T47D (cell line): ENCODE measurements around the gene TFPT.

Experiments used
- DNase-seq, 2 experiments: peaks; one replicate each; pipeline versions ENCODE4 v3.0.0 to v3.0.0-alpha.2; 2011 to 2012; ENCODE audit warnings: low read depth in 1 of 2, low spot score in 1 of 2
- JUND ChIP-seq: IDR thresholded peaks from 2 replicates; pipeline ENCODE4 v1.6.1; 2012; ENCODE audit warnings: low read depth
- in situ Hi-C: cut with HindIII; loops from 2 replicates; pipeline ENCODE4 v1.10.0; 2016; ENCODE audit warnings: low sequenced_read_pairs, low pct_unique_long_range_greater_than_20kb

TFPT gene

DNA sequence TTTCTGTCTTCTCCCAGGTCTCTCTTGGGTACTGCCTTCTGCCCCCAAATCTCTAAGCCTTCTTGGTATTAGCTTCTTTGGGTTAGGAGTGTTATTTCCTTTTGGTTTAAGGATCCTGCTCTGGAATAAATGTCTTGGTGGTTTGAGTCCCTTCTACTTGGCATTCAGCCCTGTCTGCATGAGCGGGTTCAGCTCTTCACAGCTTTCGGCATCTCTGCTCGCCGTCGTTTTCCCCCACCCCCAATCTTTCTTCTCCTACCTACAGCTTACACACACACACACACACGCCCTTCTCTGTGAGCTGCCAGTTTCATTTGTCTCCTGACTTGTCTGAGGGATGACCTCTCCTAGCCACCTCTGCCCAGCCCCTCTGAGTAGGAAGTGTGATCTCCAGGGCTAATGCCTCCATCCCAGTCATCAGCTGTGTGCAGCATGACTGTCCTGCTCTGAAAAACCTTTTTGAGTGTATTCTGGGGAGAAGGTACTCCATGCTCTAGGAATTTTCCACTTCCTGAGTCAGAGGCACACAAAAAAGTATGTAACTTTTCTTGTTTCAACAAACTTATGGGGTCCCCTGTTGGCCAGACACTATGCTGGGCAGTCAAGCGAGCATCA is 26.8 kb upstream of the TFPT start:
- in situ Hi-C loops = no loop called here
- DNase-seq = no peak
- TF ChIP-seq JUND = no peak

DNA sequence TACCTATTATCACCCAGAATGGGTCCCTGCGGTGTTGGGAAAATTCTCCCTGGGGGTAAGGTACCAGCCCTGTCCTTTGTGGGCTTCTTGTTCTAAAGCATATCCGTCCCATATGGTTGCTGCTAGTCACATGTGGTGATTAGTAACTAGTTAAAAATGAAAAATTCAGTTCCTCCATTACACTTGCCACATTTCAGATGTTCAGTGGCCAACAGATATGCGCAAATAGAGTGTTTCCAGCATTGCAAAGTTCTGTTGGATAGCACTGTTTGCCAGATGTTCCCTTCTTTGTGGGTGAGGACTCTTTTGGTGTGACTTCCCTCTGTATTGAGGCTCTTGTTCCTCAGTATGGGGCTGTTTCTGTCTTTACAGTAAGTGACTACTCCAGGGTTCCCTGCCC is 25.9 kb upstream of the TFPT start:
- DNase-seq = no peak
- in situ Hi-C loops = no loop called here
- no peak for TF ChIP-seq JUND

DNA sequence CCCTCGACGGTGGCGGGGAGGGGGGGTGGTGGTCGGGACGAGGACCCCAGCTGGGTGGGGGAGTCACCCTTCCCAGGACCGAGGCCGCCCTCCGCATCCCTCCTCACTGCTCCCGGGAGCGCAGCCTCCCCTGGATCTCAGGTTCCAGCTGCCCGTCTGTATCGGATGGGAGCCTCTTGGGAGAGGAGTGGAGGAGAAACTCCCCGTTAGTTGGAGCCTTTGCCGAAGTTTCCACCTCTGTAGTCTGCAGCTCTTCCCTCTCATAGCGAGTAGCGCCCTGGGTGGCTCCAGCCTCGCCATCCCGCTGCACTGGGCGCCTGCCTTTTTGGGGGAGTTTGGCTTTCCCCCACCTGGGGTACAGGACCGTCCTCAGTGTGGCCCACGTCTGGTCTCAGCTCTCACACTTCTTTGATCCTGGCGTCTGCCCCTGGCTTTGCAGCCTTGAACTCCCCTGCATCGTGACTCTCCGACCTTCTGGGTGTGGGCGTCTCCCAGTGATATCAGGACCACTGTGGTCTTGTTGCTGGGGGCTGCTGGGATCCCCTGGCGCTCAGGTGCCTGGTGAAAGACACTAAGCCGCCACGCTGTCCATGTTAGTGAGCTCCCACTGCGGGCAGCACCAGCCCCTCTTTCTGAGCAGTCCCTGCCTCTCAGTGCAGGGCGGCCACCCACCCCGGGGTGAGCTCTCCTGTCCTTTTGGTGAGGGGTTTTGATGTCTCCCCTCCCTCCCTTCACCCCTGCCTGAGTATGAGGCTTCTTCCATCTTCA is 23.2 kb upstream of the TFPT start:
- no peak for DNase-seq
- TF ChIP-seq JUND = no peak
- in situ Hi-C loops = no loop called here

DNA sequence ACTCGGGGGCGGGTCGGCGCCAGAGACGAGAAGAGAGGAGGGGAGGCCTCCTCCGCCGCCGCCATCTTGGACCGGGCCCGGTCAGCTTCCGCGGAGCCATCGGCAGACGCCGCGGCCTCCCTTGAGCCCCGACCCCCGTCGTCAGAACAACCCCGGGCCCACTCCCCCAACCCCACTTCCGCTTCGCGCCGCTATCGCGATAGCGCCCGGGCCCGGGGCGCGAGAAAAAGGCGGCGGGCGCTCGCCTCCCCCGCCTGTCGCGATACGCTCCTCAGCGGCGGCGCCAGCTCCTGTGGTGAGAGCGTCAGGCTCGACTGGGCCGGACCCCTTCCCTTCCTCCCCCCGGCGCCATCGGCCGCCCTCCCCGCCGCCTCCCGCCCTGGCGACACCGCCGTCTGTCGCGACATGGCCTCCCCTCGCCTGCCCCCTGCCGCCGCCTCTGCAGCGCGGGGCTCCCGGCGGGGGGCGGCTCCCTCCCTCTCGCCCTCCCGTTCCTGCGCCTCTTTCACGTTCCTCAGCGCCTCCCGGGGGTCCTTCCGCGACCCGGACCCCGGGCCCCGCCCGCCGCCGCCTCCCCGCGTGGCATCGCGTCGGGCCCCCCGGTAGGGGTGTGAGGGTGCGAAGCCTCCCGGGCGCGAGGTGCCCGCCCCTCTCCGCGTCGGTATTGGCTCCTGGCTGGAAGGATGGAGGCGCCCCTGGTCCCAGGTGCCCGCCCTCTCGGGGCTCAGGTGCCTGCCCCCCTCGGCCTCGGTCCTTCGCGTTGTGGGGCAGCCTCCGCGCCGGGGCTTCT is 22.4 kb upstream of the TFPT start, which contains the start of gene CNOT3:
TSS of gene CNOT3 (plus strand) at position 64 of the 790 bp plus-strand sequence. CDS start 5,217 bp downstream, outside the sequence.
- DNase-seq = no peak
- in situ Hi-C loops = no loop called here
- TF ChIP-seq JUND = no peak

DNA sequence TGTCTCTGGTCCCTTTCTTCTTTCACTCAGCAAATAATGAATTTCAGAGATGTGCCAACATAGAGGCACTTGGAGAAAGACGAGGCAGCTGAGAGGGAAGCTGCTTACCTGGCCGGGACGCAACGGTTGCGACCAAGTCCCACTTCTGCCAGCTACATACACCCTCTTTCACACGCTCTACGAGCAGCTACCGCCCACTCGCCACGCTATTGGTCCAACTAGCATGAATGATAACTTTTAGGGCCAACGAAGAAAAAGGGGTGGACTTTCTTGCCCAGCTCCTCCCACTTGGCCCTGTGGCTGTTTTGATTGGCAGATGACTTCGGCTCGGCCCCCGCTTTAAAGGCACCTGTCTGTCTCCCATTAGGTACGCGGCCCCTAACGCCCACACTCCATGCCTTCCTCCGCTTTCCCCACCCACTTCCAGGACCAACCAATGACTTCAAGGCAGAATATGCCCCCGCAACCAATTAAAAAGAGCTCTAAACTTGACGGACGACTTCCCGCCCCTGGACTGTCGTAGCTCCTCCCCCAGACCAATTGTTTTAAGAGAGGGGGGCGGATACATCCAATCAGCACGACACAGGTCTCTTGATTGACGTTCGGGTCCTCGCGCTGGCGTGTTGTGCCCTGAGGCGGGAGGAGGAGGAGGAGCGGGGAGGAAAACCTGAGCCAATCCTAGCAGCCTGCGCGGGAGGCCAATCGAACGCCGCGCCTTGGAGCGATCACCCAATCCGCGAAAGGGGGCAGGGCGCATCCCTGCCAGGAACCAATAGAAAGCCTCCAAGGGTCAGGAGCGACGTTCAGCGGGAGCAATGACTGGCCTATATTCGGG is 21.6 kb upstream of the TFPT start:
- in situ Hi-C loops = no loop called here
- TF ChIP-seq JUND = no peak
- peak; percentile 98 to 100 for DNase-seq

DNA sequence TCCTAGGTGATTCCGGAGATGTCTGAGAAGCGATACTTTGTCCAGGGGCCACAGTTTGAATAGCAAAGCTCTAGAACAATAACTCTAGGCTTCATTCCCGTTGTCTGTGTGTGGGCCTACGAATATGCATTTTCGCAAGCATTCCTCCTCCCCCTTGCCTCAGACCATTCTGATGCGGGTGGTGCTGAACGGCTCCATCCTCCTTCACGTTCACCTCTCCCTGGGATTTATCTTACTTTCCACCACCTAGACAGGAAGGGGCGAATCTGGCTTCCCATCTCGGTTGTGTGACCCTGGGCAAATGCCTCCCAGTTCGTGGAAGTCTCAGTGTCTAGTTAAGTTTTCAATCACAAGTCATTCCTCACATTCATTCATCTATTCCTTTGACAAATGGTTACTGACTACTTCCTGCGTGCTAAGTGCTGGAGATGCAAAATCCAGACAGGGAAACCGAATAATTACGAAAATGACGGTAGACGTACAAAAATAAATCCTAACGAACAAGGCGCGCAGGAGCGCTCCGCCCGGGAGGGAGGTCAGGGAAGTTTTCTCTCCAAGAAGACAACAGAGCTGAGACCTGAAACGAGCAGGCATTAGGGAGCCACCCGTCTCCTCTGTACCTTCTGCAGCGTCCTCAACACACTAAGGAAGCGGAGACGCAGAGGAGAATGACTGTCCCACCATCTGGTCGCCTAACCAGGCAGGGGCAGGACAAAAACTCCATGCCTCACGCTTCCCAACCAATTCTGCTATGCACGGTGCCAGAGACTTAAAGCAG is 20.8 kb upstream of the TFPT start:
- no peak for TF ChIP-seq JUND
- in situ Hi-C loops = no loop called here
- DNase-seq = no peak

DNA sequence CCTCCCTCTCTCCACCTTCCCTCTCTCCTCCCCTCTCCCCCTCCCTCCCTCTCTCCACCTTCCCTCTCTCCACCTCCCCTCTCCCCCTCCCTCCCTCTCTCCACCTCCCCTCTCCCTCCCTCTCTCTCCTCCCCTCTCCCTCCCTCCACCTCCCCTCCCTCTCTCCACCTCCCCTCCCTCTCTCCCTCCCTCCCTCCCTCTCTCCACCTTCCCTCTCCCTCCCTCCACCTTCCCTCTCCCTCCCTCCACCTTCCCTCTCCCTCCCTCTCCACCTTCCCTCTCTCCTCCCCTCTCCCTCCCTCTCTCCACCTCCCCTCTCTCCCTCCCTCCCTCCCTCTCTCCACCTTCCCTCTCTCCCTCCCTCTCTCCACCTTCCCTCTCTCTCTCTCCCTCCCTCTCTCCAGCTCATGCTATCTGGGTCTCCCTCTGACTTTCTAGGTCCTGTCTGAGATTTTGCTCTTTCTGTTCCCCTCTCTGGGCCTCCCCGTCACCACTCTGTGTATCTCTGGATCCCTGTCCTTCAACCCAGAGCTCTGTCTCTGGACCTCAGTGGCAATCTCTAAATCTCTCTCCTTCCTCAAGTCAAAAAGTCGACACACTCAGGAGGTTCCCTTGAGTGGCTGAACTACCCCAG is 18.6 kb upstream of the TFPT start:
- TF ChIP-seq JUND = no peak
- DNase-seq = no peak
- in situ Hi-C loops = no loop called here

DNA sequence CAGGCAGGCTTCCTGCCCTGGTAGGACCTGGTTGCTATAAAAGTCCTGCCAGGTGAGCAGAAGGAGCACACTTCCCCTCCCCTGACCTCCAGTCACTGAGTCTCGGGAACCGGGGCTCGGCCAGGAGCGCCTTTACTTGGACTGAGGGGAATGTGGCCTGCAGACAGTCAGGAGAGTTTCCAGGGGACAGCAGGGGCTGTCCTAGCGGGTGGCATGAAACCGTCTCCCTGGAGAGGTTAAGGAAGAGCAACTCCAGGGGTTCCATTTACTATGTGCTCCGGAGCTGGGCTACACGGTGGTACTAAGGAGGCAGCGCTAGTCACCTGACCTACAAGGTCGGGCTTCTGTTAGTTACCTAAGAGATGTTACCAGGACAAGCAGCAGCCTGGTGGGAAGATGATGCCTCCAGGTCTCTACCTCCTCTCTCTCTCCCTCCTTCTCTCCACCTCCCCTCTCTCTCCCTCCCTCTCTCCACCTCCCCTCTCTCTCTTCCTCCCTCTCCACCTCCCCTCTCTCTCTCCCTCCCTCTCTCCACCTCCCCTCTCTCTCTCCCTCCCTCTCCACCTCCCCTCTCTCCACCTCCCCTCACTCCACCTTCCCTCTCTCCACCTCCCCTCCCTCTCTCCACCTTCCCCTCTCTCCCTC is 18.0 kb upstream of the TFPT start:
- no peak for TF ChIP-seq JUND
- in situ Hi-C loops = no loop called here
- DNase-seq = peak in 1 of 2 experiments; percentile 100

DNA sequence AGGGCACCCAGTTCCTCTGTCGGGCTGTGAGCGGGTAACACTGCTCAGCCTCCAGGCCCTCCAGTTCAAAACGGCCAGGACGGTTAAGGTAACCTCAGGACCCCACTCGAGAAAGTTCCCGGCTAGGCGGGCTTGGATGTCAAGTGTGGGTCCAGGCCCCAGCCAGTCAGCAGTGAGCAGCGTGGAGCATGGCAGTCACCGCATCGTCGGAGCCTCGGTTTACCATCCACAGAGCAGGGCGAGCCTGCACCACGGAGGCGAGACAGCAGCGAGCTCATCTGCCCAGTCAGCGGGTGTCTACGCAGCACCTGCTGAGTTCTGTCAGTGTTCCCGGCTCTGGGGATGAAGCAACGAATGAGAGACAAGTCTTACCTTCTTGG is 14.2 kb upstream of the TFPT start:
- in situ Hi-C loops = no loop called here

DNA sequence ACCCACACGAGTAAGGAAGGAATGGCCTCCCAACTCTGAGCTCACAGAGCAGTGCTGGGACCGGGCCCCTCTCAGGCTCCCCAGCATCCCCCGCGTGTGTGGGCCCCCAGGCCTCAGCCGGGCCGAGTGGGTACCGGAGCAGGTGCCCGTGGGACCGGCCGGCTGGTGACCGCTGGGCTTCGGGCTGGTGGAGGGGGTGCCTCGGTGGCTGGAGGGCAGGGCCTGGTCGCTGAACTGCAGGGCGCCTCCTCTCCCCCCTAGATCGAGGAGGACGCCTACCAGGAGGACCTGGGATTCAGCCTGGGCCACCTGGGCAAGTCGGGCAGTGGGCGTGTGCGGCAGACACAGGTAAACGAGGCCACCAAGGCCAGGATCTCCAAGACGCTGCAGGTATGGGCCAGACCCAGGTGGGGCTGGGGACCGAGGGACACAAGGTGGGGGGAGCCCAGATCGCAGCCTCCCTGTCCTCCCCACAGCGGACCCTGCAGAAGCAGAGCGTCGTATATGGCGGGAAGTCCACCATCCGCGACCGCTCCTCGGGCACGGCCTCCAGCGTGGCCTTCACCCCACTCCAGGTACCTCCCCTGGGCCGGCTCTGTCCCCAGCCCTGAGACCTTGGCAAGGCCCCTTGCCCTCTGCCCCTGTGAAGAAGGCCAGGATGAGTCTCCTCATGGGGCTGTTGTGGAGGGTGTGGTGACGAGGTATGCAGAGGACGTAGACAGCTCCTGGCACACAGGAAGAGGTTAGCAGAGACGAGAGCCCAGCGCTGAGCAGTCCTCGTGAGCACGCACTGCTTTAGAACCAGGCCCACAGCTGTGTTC is 13.5 kb upstream of the TFPT start:
- in situ Hi-C loops = no loop called here
- no peak for DNase-seq
- TF ChIP-seq JUND = no peak

More for the DNA sequence above, 14.2 kb upstream of the TFPT start:
- no peak for TF ChIP-seq JUND
- DNase-seq = no peak
